Peyer's patch (tissue), 4 donors: ENCODE measurements around the gene USP17L10.
"Not testable (repeated sequence)": the region's sequence is repeated elsewhere in the genome, so short reads cannot be mapped to it uniquely, and the experiment has no call there.

ENCODE experiments used
- CTCF ChIP-seq, 6 experiments: fragments of 450-650 bp in 4 of 6; fragments of 200-600 bp in 2 of 6; sonication (generic) in 1 of 6; IDR thresholded peaks; one replicate each; pipeline ENCODE4 v1.5.1; 2017 to 2019; ENCODE audit warnings: antibody characterized with exemption in 6 of 6, mild to moderate bottlenecking in 3 of 6, moderate library complexity in 1 of 6
- POLR2A ChIP-seq, 2 donors: fragments of 450-650 bp; IDR thresholded peaks; one replicate each; pipeline ENCODE4 v1.5.1; 2017; ENCODE audit warnings: antibody characterized with exemption in 2 of 2, mild to moderate bottlenecking in 2 of 2, moderate library complexity in 2 of 2

- TF ChIP-seq CTCF, POLR2A (IDR thresholded peaks at IDR 0.05): not testable (repeated sequence)
These were observed 4.6 kb downstream of the USP17L10 start, which contains the start of gene USP17L11 for GRCh38 chr4:9215105-9215504.
